Transverse colon (tissue), 4 donors: ENCODE data around the gene LRRC26.

Experiments used
- CTCF ChIP-seq, 5 experiments: fragments of 200-600 bp in 3 of 5; fragments of 450-650 bp in 2 of 5; sonication (generic) in 3 of 5; IDR thresholded peaks; 1 replicate in 2 of 5; 2 replicates in 3 of 5; pipeline ENCODE4 v1.5.1; 2016 to 2017; ENCODE audit warnings: antibody characterized with exemption in 5 of 5, inconsistent platforms in 3 of 5, mild to moderate bottlenecking in 2 of 5, moderate library complexity in 1 of 5
- EP300 ChIP-seq: sonication (generic); formaldehyde crosslinking; IDR thresholded peaks from one replicate; pipeline ENCODE4 v1.6.1; 2017; ENCODE audit warnings: antibody characterized with exemption, low read depth
- POLR2A ChIP-seq: fragments of 450-650 bp; IDR thresholded peaks from one replicate; pipeline ENCODE4 v1.6.1; 2016; ENCODE audit warnings: antibody characterized with exemption, mild to moderate bottlenecking, moderate library complexity
- POLR2AphosphoS5 ChIP-seq, 3 donors: sonication (generic); formaldehyde crosslinking; IDR thresholded peaks; one replicate each; pipeline ENCODE4 v1.6.1; 2016; ENCODE audit warnings: antibody characterized with exemption in 3 of 3

- no peak for TF ChIP-seq CTCF (IDR thresholded peaks at IDR 0.05)
- TF ChIP-seq POLR2AphosphoS5 (IDR thresholded peaks at IDR 0.05) = no peak
- no peak for TF ChIP-seq POLR2A
- TF ChIP-seq EP300 = no peak
Observed at GRCh38 chr9:137150617-137151457, 19.0 kb downstream of the LRRC26 start.
